IPS-18a (cell line): ENCODE measurements around the gene CCDC127.
"Not testable (repeated sequence)": the region's sequence is repeated elsewhere in the genome, so short reads cannot be mapped to it uniquely, and the experiment has no call there.

ENCODE experiments used
- H3K27ac ChIP-seq: one replicate; pipeline ENCODE4 v1.5.1; 2013; ENCODE audit warnings: low read length
- H3K27me3 ChIP-seq: one replicate; pipeline ENCODE4 v1.6.1; 2013; ENCODE audit warnings: mild to moderate bottlenecking, low read length; ENCODE audit not compliant: control insufficient read depth, insufficient read depth
- H3K36me3 ChIP-seq: one replicate; pipeline ENCODE4 v1.6.1; 2013; ENCODE audit warnings: low read depth, low read length; ENCODE audit not compliant: control insufficient read depth
- H3K4me1 ChIP-seq: one replicate; pipeline ENCODE4 v1.6.1; 2013; ENCODE audit warnings: low read depth, low read length; ENCODE audit not compliant: control insufficient read depth
- H3K4me3 ChIP-seq: one replicate; pipeline ENCODE4 v1.5.1; 2013; ENCODE audit warnings: low read length
- H3K9ac ChIP-seq: one replicate; pipeline ENCODE4 v1.6.1; 2013; ENCODE audit warnings: mild to moderate bottlenecking, low read length, moderate library complexity
- H3K9me3 ChIP-seq: one replicate; pipeline ENCODE4 v1.6.1; 2013; ENCODE audit warnings: low read depth, low read length; ENCODE audit not compliant: control insufficient read depth

Gene CCDC127

GRCh38 chr5:251538-251937 lies 33.6 kb upstream of the CCDC127 start:
- not testable (repeated sequence) for H3K4me3 ChIP-seq, H3K9ac ChIP-seq, H3K4me1 ChIP-seq, H3K9me3 ChIP-seq, H3K27me3 ChIP-seq, H3K27ac ChIP-seq
- peaks cover 57% of the 10 kb centered on the region for H3K36me3 ChIP-seq

GRCh38 chr5:251016-251415 lies 33.1 kb upstream of the CCDC127 start:
- H3K9me3 ChIP-seq, H3K4me1 ChIP-seq, H3K27me3 ChIP-seq, H3K9ac ChIP-seq, H3K27ac ChIP-seq, H3K4me3 ChIP-seq: not testable (repeated sequence)
- H3K36me3 ChIP-seq: peaks cover 54% of the 10 kb centered on the region

GRCh38 chr5:250396-250795 lies 32.4 kb upstream of the CCDC127 start:
- not testable (repeated sequence) for H3K9ac ChIP-seq, H3K4me1 ChIP-seq, H3K9me3 ChIP-seq, H3K27ac ChIP-seq, H3K4me3 ChIP-seq, H3K27me3 ChIP-seq
- peaks cover 54% of the 10 kb centered on the region for H3K36me3 ChIP-seq

GRCh38 chr5:245717-246116 lies 27.8 kb upstream of the CCDC127 start:
- H3K27ac ChIP-seq, H3K4me1 ChIP-seq, H3K9me3 ChIP-seq, H3K4me3 ChIP-seq, H3K27me3 ChIP-seq, H3K9ac ChIP-seq: not testable (repeated sequence)
- H3K36me3 ChIP-seq: peaks cover 57% of the 10 kb centered on the region

GRCh38 chr5:243683-244367 lies 25.9 kb upstream of the CCDC127 start:
- not testable (repeated sequence) for H3K4me3 ChIP-seq, H3K4me1 ChIP-seq, H3K9ac ChIP-seq, H3K27ac ChIP-seq, H3K27me3 ChIP-seq, H3K9me3 ChIP-seq
- H3K36me3 ChIP-seq: peaks cover 51% of the 10 kb centered on the region

GRCh38 chr5:241045-241669 lies 23.2 kb upstream of the CCDC127 start:
- H3K9ac ChIP-seq, H3K27me3 ChIP-seq, H3K4me3 ChIP-seq, H3K27ac ChIP-seq, H3K9me3 ChIP-seq, H3K4me1 ChIP-seq: not testable (repeated sequence)
- H3K36me3 ChIP-seq: peaks cover 39% of the 10 kb centered on the region

- H3K4me3 ChIP-seq, H3K27me3 ChIP-seq, H3K27ac ChIP-seq, H3K4me1 ChIP-seq, H3K9ac ChIP-seq, H3K9me3 ChIP-seq: not testable (repeated sequence)
- H3K36me3 ChIP-seq: peaks cover 40% of the 10 kb centered on the region
Measured at GRCh38 chr5:240550-240949, 22.6 kb upstream of the CCDC127 start.

GRCh38 chr5:237931-238330 lies 20.0 kb upstream of the CCDC127 start:
- H3K36me3 ChIP-seq: peaks cover 56% of the 10 kb centered on the region
- H3K4me1 ChIP-seq, H3K9me3 ChIP-seq, H3K9ac ChIP-seq, H3K27ac ChIP-seq, H3K27me3 ChIP-seq, H3K4me3 ChIP-seq: not testable (repeated sequence)

- not testable (repeated sequence) for H3K4me1 ChIP-seq, H3K4me3 ChIP-seq, H3K9me3 ChIP-seq, H3K27ac ChIP-seq, H3K27me3 ChIP-seq, H3K9ac ChIP-seq
- H3K36me3 ChIP-seq: peaks cover 42% of the 10 kb centered on the region
Measured at GRCh38 chr5:235527-235926, 17.6 kb upstream of the CCDC127 start.

- Histone ChIP-seq H3K36me3 (peaks cover 43% of the 10 kb centered on the region), H3K9me3 (no peaks in the 10 kb centered on the region), H3K4me3 (no peak overlapping the region), H3K27ac (no peak overlapping the region), H3K9ac (no peak overlapping the region), H3K27me3 (no peaks in the 10 kb centered on the region), H3K4me1 (no peaks in the 10 kb centered on the region)
Measured at GRCh38 chr5:234450-234849, 16.5 kb upstream of the CCDC127 start.

- H3K27ac ChIP-seq, H3K9me3 ChIP-seq, H3K4me3 ChIP-seq, H3K27me3 ChIP-seq, H3K4me1 ChIP-seq, H3K9ac ChIP-seq: not testable (repeated sequence)
- peaks cover 51% of the 10 kb centered on the region for H3K36me3 ChIP-seq
Measured at GRCh38 chr5:233426-233825, 15.5 kb upstream of the CCDC127 start.

- H3K27ac ChIP-seq: no peak overlapping the region
- H3K36me3 ChIP-seq: peaks cover 56% of the 10 kb centered on the region
- H3K4me3 ChIP-seq: no peak overlapping the region
- no peaks in the 10 kb centered on the region for H3K4me1 ChIP-seq
- no peaks in the 10 kb centered on the region for H3K9me3 ChIP-seq
- H3K9ac ChIP-seq: no peak overlapping the region
- H3K27me3 ChIP-seq: no peaks in the 10 kb centered on the region
Measured at GRCh38 chr5:231661-232060, 13.7 kb upstream of the CCDC127 start.
